Natural killer cell (primary cell): ENCODE measurements around the gene SPAG7. TPM values are rescaled to one million over a fixed set of nuclear protein-coding genes. Genes with fewer than 3 reads are reported as not detected.

Experiments
- ATAC-seq, 3 donors: fragments of 150-1000 bp in 2 of 3; fragments of 200-7000 bp in 1 of 3; cut with Tn5 transposase; 1 replicate in 1 of 3; 2 replicates in 2 of 3; pipeline ENCODE4 v1.10.0; 2021; ENCODE audit warnings: mild to moderate bottlenecking in 2 of 3, moderate library complexity in 2 of 3
- DNase-seq, 2 donors: peaks; one replicate each; pipeline versions ENCODE4 v3.0.0 to v3.0.0-alpha.2; 2013 to 2021; ENCODE audit warnings: mixed read lengths in 1 of 2
- H3K27ac ChIP-seq: one replicate; pipeline ENCODE4 v1.5.1; 2013; ENCODE audit warnings: mild to moderate bottlenecking, low read length
- H3K27me3 ChIP-seq: one replicate; pipeline ENCODE4 v1.6.1; 2013; ENCODE audit warnings: low read length; ENCODE audit not compliant: control insufficient read depth, insufficient read depth
- H3K36me3 ChIP-seq: one replicate; pipeline ENCODE4 v1.6.1; 2013; ENCODE audit warnings: low read length; ENCODE audit not compliant: control insufficient read depth, insufficient read depth
- H3K4me1 ChIP-seq: one replicate; pipeline ENCODE4 v1.6.1; 2013; ENCODE audit warnings: low read length; ENCODE audit not compliant: control insufficient read depth, insufficient read depth
- H3K4me3 ChIP-seq: one replicate; pipeline ENCODE4 v1.5.1; 2013; ENCODE audit warnings: low read length
- H3K9me3 ChIP-seq: one replicate; pipeline ENCODE4 v1.6.1; 2013; ENCODE audit warnings: low read length; ENCODE audit not compliant: control insufficient read depth, insufficient read depth
- H3K27ac Mint-ChIP-seq, 2 donors: one replicate each; pipeline ENCODE4 v1.8.0; 2022; ENCODE audit warnings: mild to moderate bottlenecking in 2 of 2, mixed read lengths in 2 of 2, moderate library complexity in 1 of 2
- H3K27me3 Mint-ChIP-seq, 2 donors: one replicate each; pipeline ENCODE4 v1.8.0; 2022; ENCODE audit warnings: low read depth in 2 of 2, mixed read lengths in 2 of 2
- H3K36me3 Mint-ChIP-seq: one replicate; pipeline ENCODE4 v1.8.0; 2022; ENCODE audit warnings: mixed read lengths
- H3K4me1 Mint-ChIP-seq, 2 donors: one replicate each; pipeline ENCODE4 v1.8.0; 2022; ENCODE audit warnings: mixed read lengths in 2 of 2
- H3K4me3 Mint-ChIP-seq: one replicate; pipeline ENCODE4 v1.8.0; 2022; ENCODE audit warnings: mild to moderate bottlenecking, moderate library complexity, mixed read lengths
- H3K9me3 Mint-ChIP-seq, 2 donors: one replicate each; pipeline ENCODE4 v1.8.0; 2022; ENCODE audit warnings: mixed read lengths in 2 of 2
- CTCF ChIP-seq: fragments of 200-600 bp; IDR thresholded peaks from one replicate; pipeline ENCODE4 v1.8.0; 2022; ENCODE audit warnings: antibody characterized with exemption
- WGBS: methylation state at CpG from one replicate; pipeline ENCODE4 v1.1.7; 2013; ENCODE audit warnings: missing lambda C conversion rate; ENCODE audit not compliant: insufficient coverage; 5-methylcytosine and 5-hydroxymethylcytosine counted together
- intact Hi-C: fragments of 100-400 bp; cut with micrococcal nuclease; formaldehyde crosslinking; loops from one replicate; pipeline ENCODE4 v1.14.2; 2022
- total RNA-seq, 4 donors: library from RNA; stranded (reverse); fragments of 120-200 nt in 1 of 4; gene quantifications; one replicate each; pipeline versions ENCODE4 v1.2.3 to v1.2.4, GENCODE V29; 2013 to 2022

SPAG7 gene
- total RNA-seq, 3 donors from 2014 or later (not counting 1 experiment from before 2014, with no cell fraction given) = 45.7 to 60.2 (median 59.6) TPM

- intact Hi-C loops = no loop called here
- H3K27me3 ChIP-seq = no peaks in the 10 kb centered on the region
- Mint-ChIP-seq H3K4me1 (peaks cover 0 to 14% of the 10 kb centered on the region in 2 donors), H3K27ac (peak overlapping the region in 1 of 2 donors; percentile 48), H3K4me3 (no peak overlapping the region), H3K36me3 (no peaks in the 10 kb centered on the region), H3K27me3 (no peaks in the 10 kb centered on the region), H3K9me3 (no peaks in the 10 kb centered on the region)
- DNase-seq = no peak
- no peak overlapping the region for H3K27ac ChIP-seq
- H3K36me3 ChIP-seq = peaks cover 59% of the 10 kb centered on the region
- no peak for TF ChIP-seq CTCF
- no peak overlapping the region for H3K4me3 ChIP-seq
- WGBS = 95% methylated on average over 10 of the region's 10 CpGs
- peaks cover 19% of the 10 kb centered on the region for H3K4me1 ChIP-seq
- H3K9me3 ChIP-seq = no peaks in the 10 kb centered on the region
- peak in 1 of 3 donors; percentile 7 for ATAC-seq
These were observed 5.9 kb upstream of the SPAG7 start for GRCh38 chr17:4973256-4974114.

GRCh38 chr17:4972752-4973151, 5.1 kb upstream of the SPAG7 start:
- no peak for DNase-seq
- Histone ChIP-seq H3K36me3 (peaks cover 52% of the 10 kb centered on the region), H3K27me3 (no peaks in the 10 kb centered on the region), H3K27ac (no peak overlapping the region), H3K9me3 (no peaks in the 10 kb centered on the region), H3K4me1 (peaks cover 21% of the 10 kb centered on the region), H3K4me3 (no peak overlapping the region)
- H3K36me3 Mint-ChIP-seq = no peaks in the 10 kb centered on the region
- WGBS = 98% methylated on average over 12 of the region's 12 CpGs
- no peaks in the 10 kb centered on the region for H3K9me3 Mint-ChIP-seq
- H3K4me1 Mint-ChIP-seq = peaks cover 0 to 14% of the 10 kb centered on the region in 2 donors
- H3K4me3 Mint-ChIP-seq = no peak overlapping the region
- H3K27ac Mint-ChIP-seq = peak overlapping the region in 1 of 2 donors; percentile 48
- no peaks in the 10 kb centered on the region for H3K27me3 Mint-ChIP-seq
- no peak for ATAC-seq
- no peak for TF ChIP-seq CTCF
- intact Hi-C loops = no loop called here

DNA sequence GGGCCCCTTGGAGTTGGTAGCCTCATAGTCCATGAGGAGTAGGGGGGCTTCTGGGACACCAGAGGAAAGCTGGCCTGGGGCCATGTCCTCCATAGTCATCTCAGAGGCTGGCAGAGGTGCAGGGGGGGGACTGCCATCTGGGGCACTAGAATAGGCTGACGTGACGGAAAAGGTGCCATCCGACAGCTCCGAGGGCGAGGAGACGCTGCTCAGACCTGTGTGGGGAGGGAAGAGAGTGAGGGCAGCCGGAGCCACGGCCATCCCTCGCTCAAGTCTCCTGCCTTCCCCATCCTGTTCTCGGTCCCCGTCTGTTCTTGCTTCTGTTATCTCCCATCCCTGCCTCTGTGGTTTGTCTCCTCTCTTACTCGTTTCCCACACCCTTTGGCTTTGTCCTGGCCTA, 4.7 kb upstream of the SPAG7 start:
- Mint-ChIP-seq H3K4me1 (peaks cover 0 to 14% of the 10 kb centered on the region in 2 donors), H3K27me3 (no peaks in the 10 kb centered on the region), H3K4me3 (no peak overlapping the region), H3K36me3 (no peaks in the 10 kb centered on the region), H3K9me3 (no peaks in the 10 kb centered on the region), H3K27ac (no peak overlapping the region)
- Histone ChIP-seq H3K9me3 (no peaks in the 10 kb centered on the region), H3K27me3 (no peaks in the 10 kb centered on the region), H3K4me1 (peaks cover 21% of the 10 kb centered on the region), H3K36me3 (peaks cover 47% of the 10 kb centered on the region), H3K4me3 (no peak overlapping the region), H3K27ac (no peak overlapping the region)
- intact Hi-C loops = no loop called here
- TF ChIP-seq CTCF = no peak
- no peak for ATAC-seq
- DNase-seq = no peak
- 96% methylated on average over 12 of the region's 12 CpGs for WGBS
